Measurements from ENCODE around the gene RAB40C. TPM values are rescaled to one million over a fixed set of nuclear protein-coding genes. Genes with fewer than 3 reads are reported as not detected.

Gene RAB40C
- total and polyA plus RNA-seq, 9 of the 15 experiments (the other 6 are each of a cell fraction or from before 2014, with no cell fraction given) = 0.17 to 23.4 (median 8.7) TPM

DNA sequence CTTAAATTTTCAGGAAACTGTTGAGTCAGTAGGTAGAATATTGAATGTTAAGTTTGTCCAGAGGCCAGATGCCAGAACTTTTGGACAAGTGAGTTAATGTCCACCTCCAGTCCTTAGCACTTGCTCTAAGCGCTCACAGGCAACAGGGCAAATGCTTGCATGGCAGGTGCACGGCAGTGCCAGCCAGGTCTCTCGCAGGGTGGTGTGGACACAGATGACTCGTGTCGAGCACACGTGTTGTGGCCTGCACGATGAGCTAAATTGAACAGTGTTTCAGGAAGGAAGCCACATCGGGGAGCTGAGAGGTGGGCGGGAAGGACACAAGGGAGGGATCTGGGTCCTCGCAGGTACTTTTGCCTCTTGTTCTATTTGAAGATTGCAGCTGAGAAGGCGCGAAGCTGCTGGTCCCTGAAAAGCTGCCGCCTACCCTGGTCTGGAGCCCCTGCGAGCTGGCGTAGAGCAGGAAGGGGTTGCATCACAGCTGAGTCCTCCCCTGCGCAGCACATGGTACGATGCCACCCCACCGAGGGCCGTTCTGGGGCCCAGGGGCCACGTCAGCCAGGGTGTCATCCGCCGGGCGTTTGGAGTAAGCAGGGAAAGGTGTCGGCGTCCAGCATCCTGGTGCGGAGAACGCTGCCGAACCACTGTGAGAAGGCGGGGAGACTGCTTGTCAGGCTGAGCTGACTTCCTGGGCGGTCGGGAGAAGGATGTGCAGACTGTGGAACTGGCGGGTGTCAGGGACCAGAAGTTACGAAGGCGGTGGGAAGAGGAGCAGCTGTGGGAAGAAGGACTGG, 6.3 kb downstream of the RAB40C start:
- in situ Hi-C loops (cut with MboI) = no loop called here
- H3K9ac ChIP-seq (ENCODE audit: insufficient read depth in 1 of 2, low read depth in 2 of 2, low read length in 2 of 2) = peak overlapping the region in 1 of 2 experiments; percentile 78; a peak in 2 of 4 replicates
- peaks cover 5% of the 10 kb centered on the region for H3K9me1 ChIP-seq (ENCODE audit: control insufficient read depth, insufficient read depth, low read length)
- TF ChIP-seq ZNF165 (CRISPR knock-in tag; IDR thresholded peaks at IDR 0.05; ENCODE audit: borderline replicate concordance) = no peak
- TF ChIP-seq NBN (IDR thresholded peaks at IDR 0.05; ENCODE audit: low read depth) = no peak
- TF ChIP-seq, protein P1, sequence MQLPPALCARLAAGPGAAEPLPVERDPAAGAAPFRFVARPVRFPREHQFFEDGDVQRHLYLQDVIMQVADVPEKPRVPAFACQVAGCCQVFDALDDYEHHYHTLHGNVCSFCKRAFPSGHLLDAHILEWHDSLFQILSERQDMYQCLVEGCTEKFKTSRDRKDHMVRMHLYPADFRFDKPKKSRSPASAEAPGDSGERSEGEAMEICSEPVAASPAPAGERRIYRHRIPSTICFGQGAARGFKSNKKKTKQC (CRISPR knock-in tag; IDR thresholded peaks at IDR 0.05) = no peak
- intact Hi-C loops (cut with micrococcal nuclease) = no loop called here
- CTCF ChIA-PET (ENCODE audit: low intra/inter-chr PET ratio) = no interaction called here
- no peak overlapping the region for H3K4me2 ChIP-seq (ENCODE audit: insufficient read depth, low read length)
- POLR2A ChIA-PET = no interaction called here
- 93% methylated on average over 29 of the region's 34 CpGs for WGBS (ENCODE audit: insufficient coverage, low coverage, missing lambda C conversion rate)
- H3K27me3 ChIP-seq (ENCODE audit: control insufficient read depth in 2 of 2, insufficient read depth in 2 of 2, low read length in 2 of 2) = no peaks in the 10 kb centered on the region
- peaks cover 71% of the 10 kb centered on the region for H3K79me2 ChIP-seq (ENCODE audit: control insufficient read depth, insufficient read depth, low read length)
- ATAC-seq (no peak), DNase-seq (ENCODE audit: extremely low read depth in 1 of 4, low spot score in 3 of 4) (no peak), FAIRE-seq (no peak)
- H3K9me3 ChIP-seq (replicated peaks; ENCODE audit: control insufficient read depth, insufficient read depth, low read depth, low read length) = no peaks in the 10 kb centered on the region
- H3K4me3 ChIP-seq = no peak overlapping the region
- H3K4me1 ChIP-seq (replicated peaks in 1 of 2; ENCODE audit: control insufficient read depth in 2 of 2, insufficient read depth in 2 of 2, low read length in 2 of 2) = peaks cover 2 to 40% of the 10 kb centered on the region in 2 experiments; a peak in 4 of 5 replicates
- H3K36me3 ChIP-seq (ENCODE audit: control insufficient read depth, insufficient read depth, low read length) = peaks cover 46% of the 10 kb centered on the region; the same call in 2 of the 3 replicates
- H4K20me1 ChIP-seq (replicated peaks; ENCODE audit: control insufficient read depth, insufficient read depth, low read length) = peaks cover 7% of the 10 kb centered on the region
- no peak overlapping the region for H3K27ac ChIP-seq (ENCODE audit: extremely low read depth, low read depth, low read length)
- H2AFZ ChIP-seq (ENCODE audit: low read depth, low read length) = no peak overlapping the region
- no TSS peak for BruUV-seq (replicated peaks)

DNA sequence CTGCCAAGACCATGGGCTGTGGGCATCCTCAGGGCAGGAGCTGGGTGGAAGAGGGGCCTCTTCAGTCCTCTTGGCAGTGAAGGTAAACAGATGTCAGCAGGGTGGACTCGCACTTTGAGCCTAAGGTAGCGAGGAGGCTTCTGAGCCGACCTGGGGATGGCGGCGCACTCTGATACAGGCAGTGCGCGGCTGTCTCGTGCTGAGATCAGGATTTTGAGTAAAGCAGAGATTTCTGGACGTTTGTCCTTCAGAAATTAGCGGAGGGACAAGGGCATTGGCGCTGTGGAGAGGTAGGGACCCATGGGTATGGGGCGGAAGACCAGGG, 6.8 kb downstream of the RAB40C start:
- H3K27ac ChIP-seq (ENCODE audit: extremely low read depth, low read depth, low read length) = no peak overlapping the region
- ChIA-PET POLR2A (no interaction called here), CTCF (ENCODE audit: low intra/inter-chr PET ratio) (no interaction called here)
- peaks cover 70% of the 10 kb centered on the region for H3K79me2 ChIP-seq (ENCODE audit: control insufficient read depth, insufficient read depth, low read length)
- ATAC-seq (no peak), DNase-seq (ENCODE audit: extremely low read depth in 1 of 4, low spot score in 3 of 4) (no peak), FAIRE-seq (no peak)
- H2AFZ ChIP-seq (ENCODE audit: low read depth, low read length) = no peak overlapping the region
- intact Hi-C loops (cut with micrococcal nuclease) = no loop called here
- H3K27me3 ChIP-seq (ENCODE audit: control insufficient read depth in 2 of 2, insufficient read depth in 2 of 2, low read length in 2 of 2) = no peaks in the 10 kb centered on the region
- in situ Hi-C loops (cut with MboI) = no loop called here
- H3K4me1 ChIP-seq (replicated peaks in 1 of 2; ENCODE audit: control insufficient read depth in 2 of 2, insufficient read depth in 2 of 2, low read length in 2 of 2) = peaks cover 0 to 37% of the 10 kb centered on the region in 2 experiments; a peak in 3 of 5 replicates
- H4K20me1 ChIP-seq (replicated peaks; ENCODE audit: control insufficient read depth, insufficient read depth, low read length) = peaks cover 6% of the 10 kb centered on the region
- H3K4me2 ChIP-seq (ENCODE audit: insufficient read depth, low read length) = no peak overlapping the region
- BruUV-seq (replicated peaks) = no TSS peak
- H3K36me3 ChIP-seq (ENCODE audit: control insufficient read depth, insufficient read depth, low read length) = peaks cover 50% of the 10 kb centered on the region; the same call in 2 of the 3 replicates
- H3K9ac ChIP-seq (ENCODE audit: insufficient read depth in 1 of 2, low read depth in 2 of 2, low read length in 2 of 2) = peak overlapping the region in 1 of 2 experiments; percentile 50; a peak in 2 of 4 replicates
- H3K4me3 ChIP-seq = no peak overlapping the region
- H3K9me1 ChIP-seq (ENCODE audit: control insufficient read depth, insufficient read depth, low read length) = peaks cover 5% of the 10 kb centered on the region
- H3K9me3 ChIP-seq (replicated peaks; ENCODE audit: control insufficient read depth, insufficient read depth, low read depth, low read length) = no peaks in the 10 kb centered on the region
- WGBS (ENCODE audit: insufficient coverage, low coverage, missing lambda C conversion rate) = 91% methylated on average over 12 of the region's 12 CpGs
- no peak for TF ChIP-seq ZFX (CRISPR knock-in tag; IDR thresholded peaks at IDR 0.05)
- TF ChIP-seq, protein P2, sequence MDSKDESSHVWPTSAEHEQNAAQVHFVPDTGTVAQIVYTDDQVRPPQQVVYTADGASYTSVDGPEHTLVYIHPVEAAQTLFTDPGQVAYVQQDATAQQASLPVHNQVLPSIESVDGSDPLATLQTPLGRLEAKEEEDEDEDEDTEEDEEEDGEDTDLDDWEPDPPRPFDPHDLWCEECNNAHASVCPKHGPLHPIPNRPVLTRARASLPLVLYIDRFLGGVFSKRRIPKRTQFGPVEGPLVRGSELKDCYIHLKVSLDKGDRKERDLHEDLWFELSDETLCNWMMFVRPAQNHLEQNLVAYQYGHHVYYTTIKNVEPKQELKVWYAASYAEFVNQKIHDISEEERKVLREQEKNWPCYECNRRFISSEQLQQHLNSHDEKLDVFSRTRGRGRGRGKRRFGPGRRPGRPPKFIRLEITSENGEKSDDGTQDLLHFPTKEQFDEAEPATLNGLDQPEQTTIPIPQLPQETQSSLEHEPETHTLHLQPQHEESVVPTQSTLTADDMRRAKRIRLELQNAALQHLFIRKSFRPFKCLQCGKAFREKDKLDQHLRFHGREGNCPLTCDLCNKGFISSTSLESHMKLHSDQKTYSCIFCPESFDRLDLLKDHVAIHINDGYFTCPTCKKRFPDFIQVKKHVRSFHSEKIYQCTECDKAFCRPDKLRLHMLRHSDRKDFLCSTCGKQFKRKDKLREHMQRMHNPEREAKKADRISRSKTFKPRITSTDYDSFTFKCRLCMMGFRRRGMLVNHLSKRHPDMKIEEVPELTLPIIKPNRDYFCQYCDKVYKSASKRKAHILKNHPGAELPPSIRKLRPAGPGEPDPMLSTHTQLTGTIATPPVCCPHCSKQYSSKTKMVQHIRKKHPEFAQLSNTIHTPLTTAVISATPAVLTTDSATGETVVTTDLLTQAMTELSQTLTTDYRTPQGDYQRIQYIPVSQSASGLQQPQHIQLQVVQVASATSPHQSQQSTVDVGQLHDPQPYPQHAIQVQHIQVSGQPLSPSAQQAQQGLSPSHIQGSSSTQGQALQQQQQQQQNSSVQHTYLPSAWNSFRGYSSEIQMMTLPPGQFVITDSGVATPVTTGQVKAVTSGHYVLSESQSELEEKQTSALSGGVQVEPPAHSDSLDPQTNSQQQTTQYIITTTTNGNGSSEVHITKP (IDR thresholded peaks at IDR 0.05; ENCODE audit: partially characterized antibody) = no peak
- TF ChIP-seq, protein P3, sequence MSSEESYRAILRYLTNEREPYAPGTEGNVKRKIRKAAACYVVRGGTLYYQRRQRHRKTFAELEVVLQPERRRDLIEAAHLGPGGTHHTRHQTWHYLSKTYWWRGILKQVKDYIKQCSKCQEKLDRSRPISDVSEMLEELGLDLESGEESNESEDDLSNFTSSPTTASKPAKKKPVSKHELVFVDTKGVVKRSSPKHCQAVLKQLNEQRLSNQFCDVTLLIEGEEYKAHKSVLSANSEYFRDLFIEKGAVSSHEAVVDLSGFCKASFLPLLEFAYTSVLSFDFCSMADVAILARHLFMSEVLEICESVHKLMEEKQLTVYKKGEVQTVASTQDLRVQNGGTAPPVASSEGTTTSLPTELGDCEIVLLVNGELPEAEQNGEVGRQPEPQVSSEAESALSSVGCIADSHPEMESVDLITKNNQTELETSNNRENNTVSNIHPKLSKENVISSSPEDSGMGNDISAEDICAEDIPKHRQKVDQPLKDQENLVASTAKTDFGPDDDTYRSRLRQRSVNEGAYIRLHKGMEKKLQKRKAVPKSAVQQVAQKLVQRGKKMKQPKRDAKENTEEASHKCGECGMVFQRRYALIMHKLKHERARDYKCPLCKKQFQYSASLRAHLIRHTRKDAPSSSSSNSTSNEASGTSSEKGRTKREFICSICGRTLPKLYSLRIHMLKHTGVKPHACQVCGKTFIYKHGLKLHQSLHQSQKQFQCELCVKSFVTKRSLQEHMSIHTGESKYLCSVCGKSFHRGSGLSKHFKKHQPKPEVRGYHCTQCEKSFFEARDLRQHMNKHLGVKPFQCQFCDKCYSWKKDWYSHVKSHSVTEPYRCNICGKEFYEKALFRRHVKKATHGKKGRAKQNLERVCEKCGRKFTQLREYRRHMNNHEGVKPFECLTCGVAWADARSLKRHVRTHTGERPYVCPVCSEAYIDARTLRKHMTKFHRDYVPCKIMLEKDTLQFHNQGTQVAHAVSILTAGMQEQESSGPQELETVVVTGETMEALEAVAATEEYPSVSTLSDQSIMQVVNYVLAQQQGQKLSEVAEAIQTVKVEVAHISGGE (CRISPR knock-in tag; IDR thresholded peaks at IDR 0.05) = no peak
